Mesenchymal stem cell (in vitro differentiated cells and primary cell): ENCODE measurements around the gene BCORL1.

Experiments
- DNase-seq: peaks from one replicate; pipeline ENCODE4 v3.0.0-alpha.2; 2013
- H2AFZ ChIP-seq: one replicate; pipeline ENCODE4 v1.6.1; 2013; ENCODE audit warnings: low read depth, mild to moderate bottlenecking, control low read depth, inconsistent platforms, low read length, moderate library complexity
- H2AK5ac ChIP-seq: 2 replicates; pipeline ENCODE4 v1.6.1; 2013; ENCODE audit warnings: low read length, moderate library complexity, mild to moderate bottlenecking, inconsistent platforms; ENCODE audit not compliant: severe bottlenecking
- H2BK120ac ChIP-seq: one replicate; pipeline ENCODE4 v1.6.1; 2013; ENCODE audit warnings: low read depth, mild to moderate bottlenecking, inconsistent platforms, low read length, moderate library complexity
- H2BK12ac ChIP-seq, 2 experiments: one replicate each; pipeline ENCODE4 v1.6.1; 2013; ENCODE audit warnings: inconsistent platforms in 2 of 2, low read length in 2 of 2, mild to moderate bottlenecking in 2 of 2, moderate library complexity in 2 of 2, control low read depth in 1 of 2
- H2BK15ac ChIP-seq: one replicate; pipeline ENCODE4 v1.6.1; 2013; ENCODE audit warnings: mild to moderate bottlenecking, low read depth, inconsistent platforms; ENCODE audit not compliant: poor library complexity, severe bottlenecking
- H2BK5ac ChIP-seq: 2 replicates; pipeline ENCODE4 v1.6.1; 2013; ENCODE audit warnings: low read depth, mild to moderate bottlenecking, low read length, control low read depth, inconsistent platforms; ENCODE audit not compliant: poor library complexity, severe bottlenecking
- H3K14ac ChIP-seq, 2 experiments: one replicate each; pipeline ENCODE4 v1.6.1; 2013; ENCODE audit warnings: inconsistent platforms in 2 of 2, low read length in 2 of 2, control low read depth in 1 of 2, mild to moderate bottlenecking in 1 of 2, moderate library complexity in 1 of 2
- H3K18ac ChIP-seq, 2 experiments: one replicate each; pipeline ENCODE4 v1.6.1; 2013; ENCODE audit warnings: inconsistent platforms in 2 of 2, low read length in 2 of 2, control low read depth in 1 of 2, low read depth in 1 of 2, mild to moderate bottlenecking in 1 of 2
- H3K23ac ChIP-seq, 2 experiments: one replicate each; pipeline ENCODE4 v1.6.1; 2013; ENCODE audit warnings: inconsistent platforms in 2 of 2, low read length in 2 of 2, mild to moderate bottlenecking in 2 of 2, moderate library complexity in 2 of 2, control low read depth in 1 of 2
- H3K27ac ChIP-seq: 2 replicates; pipeline ENCODE4 v1.5.1; 2013; ENCODE audit warnings: mild to moderate bottlenecking, moderate library complexity, low read length, control low read depth, inconsistent platforms; ENCODE audit not compliant: poor library complexity, severe bottlenecking
- H3K27me3 ChIP-seq, 2 experiments: 2 replicates each; pipeline versions ENCODE4 v1.6.1 to v1.7.0; 2013; ENCODE audit warnings: low read length in 2 of 2, mild to moderate bottlenecking in 2 of 2, moderate library complexity in 2 of 2, control low read depth in 1 of 2, inconsistent platforms in 1 of 2; ENCODE audit not compliant: control insufficient read depth in 1 of 2, insufficient read depth in 1 of 2
- H3K36me3 ChIP-seq, 2 experiments: 2 replicates each; pipeline versions ENCODE4 v1.6.1 to v1.7.0; 2013; ENCODE audit warnings: low read length in 2 of 2, control low read depth in 1 of 2, inconsistent platforms in 1 of 2, low read depth in 1 of 2, mild to moderate bottlenecking in 1 of 2; ENCODE audit not compliant: insufficient read depth in 2 of 2, control insufficient read depth in 1 of 2
- H3K4ac ChIP-seq, 2 experiments: one replicate each; pipeline ENCODE4 v1.6.1; 2013; ENCODE audit warnings: inconsistent platforms in 2 of 2, low read length in 2 of 2, mild to moderate bottlenecking in 2 of 2, moderate library complexity in 2 of 2, control low read depth in 1 of 2, low read depth in 1 of 2
- H3K4me1 ChIP-seq: 2 replicates; pipeline ENCODE4 v1.6.1; 2013; ENCODE audit warnings: low read depth, low read length, control low read depth; ENCODE audit not compliant: control insufficient read depth, insufficient read depth
- H3K4me2 ChIP-seq: 2 replicates; pipeline ENCODE4 v1.6.1; 2013; ENCODE audit warnings: low read length, mild to moderate bottlenecking, inconsistent platforms; ENCODE audit not compliant: poor library complexity, severe bottlenecking
- H3K4me3 ChIP-seq, 2 experiments: 2 replicates each; pipeline versions ENCODE4 v1.5.1 to v1.7.0; 2013; ENCODE audit warnings: low read length in 2 of 2, mild to moderate bottlenecking in 2 of 2, control low read depth in 1 of 2, low read depth in 1 of 2; ENCODE audit not compliant: insufficient read depth in 1 of 2
- H3K79me1 ChIP-seq: replicated peaks from 2 replicates; pipeline ENCODE4 v1.6.1; 2013; ENCODE audit warnings: mild to moderate bottlenecking, control low read depth, low read length, inconsistent platforms; ENCODE audit not compliant: poor library complexity, severe bottlenecking
- H3K9ac ChIP-seq: 2 replicates; pipeline ENCODE4 v1.7.0; 2013; ENCODE audit warnings: mild to moderate bottlenecking, low read length, moderate library complexity
- H3K9me3 ChIP-seq: 2 replicates; pipeline ENCODE4 v1.7.0; 2013; ENCODE audit warnings: mild to moderate bottlenecking, low read length; ENCODE audit not compliant: control insufficient read depth
- H4K8ac ChIP-seq: one replicate; pipeline ENCODE4 v1.6.1; 2013; ENCODE audit warnings: inconsistent platforms, mild to moderate bottlenecking, low read length, moderate library complexity
- H4K91ac ChIP-seq: one replicate; pipeline ENCODE4 v1.6.1; 2013; ENCODE audit warnings: mild to moderate bottlenecking, low read length, inconsistent platforms
- WGBS: methylation state at CpG from one replicate; pipeline ENCODE4 v1.1.7; 2013; ENCODE audit warnings: mixed read lengths; 5-methylcytosine and 5-hydroxymethylcytosine counted together

BCORL1 gene

GRCh38 chrX:130083656-130084382 is 101.4 kb downstream of the BCORL1 start:
- Histone ChIP-seq H2AK5ac (no peak overlapping the region), H3K27ac (no peak overlapping the region), H2AFZ (no peak overlapping the region), H3K27me3 (peaks cover 0 to 12% of the 10 kb centered on the region in 2 experiments), H2BK5ac (no peak overlapping the region), H3K79me1 (peaks cover 9% of the 10 kb centered on the region), H3K4me2 (no peak overlapping the region), H2BK12ac (no peak overlapping the region), H4K8ac (no peak overlapping the region), H2BK15ac (no peak overlapping the region), H3K18ac (no peak overlapping the region), H3K36me3 (peaks cover 5 to 39% of the 10 kb centered on the region in 2 experiments), H3K4me3 (no peak overlapping the region), H2BK120ac (no peak overlapping the region), H3K4ac (no peak overlapping the region), H4K91ac (no peak overlapping the region), H3K14ac (no peak overlapping the region), H3K9me3 (no peaks in the 10 kb centered on the region), H3K9ac (no peak overlapping the region), H3K23ac (no peak overlapping the region), H3K4me1 (peaks cover 38% of the 10 kb centered on the region)
- 97% methylated on average over 15 of the region's 15 CpGs for WGBS
- DNase-seq = no peak

GRCh38 chrX:130084631-130085237 is 102.3 kb downstream of the BCORL1 start:
- H3K4me1 ChIP-seq = peaks cover 38% of the 10 kb centered on the region
- no peak overlapping the region for H3K4me3 ChIP-seq
- no peaks in the 10 kb centered on the region for H3K9me3 ChIP-seq
- 81% methylated on average over 7 of the region's 9 CpGs for WGBS
- H4K91ac ChIP-seq = no peak overlapping the region
- H3K18ac ChIP-seq = no peak overlapping the region
- H3K23ac ChIP-seq = no peak overlapping the region
- no peak overlapping the region for H2BK120ac ChIP-seq
- DNase-seq = no peak
- peaks cover 0 to 12% of the 10 kb centered on the region in 2 experiments for H3K27me3 ChIP-seq
- no peak overlapping the region for H2AFZ ChIP-seq
- no peak overlapping the region for H2AK5ac ChIP-seq
- no peak overlapping the region for H3K4me2 ChIP-seq
- no peak overlapping the region for H3K14ac ChIP-seq
- no peak overlapping the region for H3K4ac ChIP-seq
- H4K8ac ChIP-seq = no peak overlapping the region
- H3K27ac ChIP-seq = no peak overlapping the region
- peaks cover 9% of the 10 kb centered on the region for H3K79me1 ChIP-seq
- H2BK5ac ChIP-seq = no peak overlapping the region
- no peak overlapping the region for H2BK15ac ChIP-seq
- H3K36me3 ChIP-seq = peaks cover 5 to 41% of the 10 kb centered on the region in 2 experiments
- no peak overlapping the region for H3K9ac ChIP-seq
- no peak overlapping the region for H2BK12ac ChIP-seq

- H3K4me1 ChIP-seq = peaks cover 39% of the 10 kb centered on the region
- no peak overlapping the region for H3K14ac ChIP-seq
- H2BK120ac ChIP-seq = no peak overlapping the region
- H2BK5ac ChIP-seq = no peak overlapping the region
- H2BK12ac ChIP-seq = no peak overlapping the region
- peak overlapping the region; percentile 21 to 24 for H3K18ac ChIP-seq
- H2BK15ac ChIP-seq = no peak overlapping the region
- H4K8ac ChIP-seq = peak overlapping the region; percentile 72
- H4K91ac ChIP-seq = peak overlapping the region; percentile 39
- no peaks in the 10 kb centered on the region for H3K9me3 ChIP-seq
- H2AK5ac ChIP-seq = no peak overlapping the region
- no peak overlapping the region for H3K9ac ChIP-seq
- no peak overlapping the region for H3K4ac ChIP-seq
- peaks cover 9% of the 10 kb centered on the region for H3K79me1 ChIP-seq
- H3K36me3 ChIP-seq = peaks cover 1 to 37% of the 10 kb centered on the region in 2 experiments
- H3K4me3 ChIP-seq = no peak overlapping the region
- peaks cover 0 to 9% of the 10 kb centered on the region in 2 experiments for H3K27me3 ChIP-seq
- DNase-seq = peak; percentile 52
- no peak overlapping the region for H2AFZ ChIP-seq
- no peak overlapping the region for H3K27ac ChIP-seq
- H3K23ac ChIP-seq = no peak overlapping the region
- WGBS = 69% methylated on average over 8 of the region's 11 CpGs
- H3K4me2 ChIP-seq = no peak overlapping the region
Measured at GRCh38 chrX:130085551-130086446, 103.4 kb downstream of the BCORL1 start.
